ENCODE measurements around the gene RASGEF1B.

RASGEF1B gene

DNA sequence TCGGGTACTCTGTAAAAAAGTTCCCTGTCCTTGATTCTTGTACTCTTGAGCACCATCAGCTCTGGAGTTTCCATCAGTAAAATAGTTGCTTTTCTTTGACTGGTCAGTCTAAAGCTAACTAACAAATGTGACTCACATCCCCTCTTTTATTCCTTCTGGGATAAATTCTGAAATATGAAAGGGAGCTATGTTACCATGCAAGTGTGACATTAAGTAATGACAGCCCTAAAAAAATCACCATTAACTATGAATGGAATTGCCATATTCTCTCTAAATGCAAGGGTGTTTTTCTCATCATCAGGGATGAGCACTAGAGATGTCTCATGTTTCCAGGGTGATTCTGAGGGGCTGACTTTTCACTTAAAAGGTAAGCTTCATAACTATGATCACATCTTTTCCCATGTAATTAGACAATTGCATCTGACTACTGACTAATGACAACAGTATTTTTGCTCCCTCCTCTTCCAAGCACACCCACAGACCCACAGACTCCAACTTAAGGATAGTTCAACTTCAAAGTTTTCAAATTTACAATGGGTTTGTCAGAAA, 26.9 kb upstream of the RASGEF1B start:
- TF ChIP-seq, protein P1, sequence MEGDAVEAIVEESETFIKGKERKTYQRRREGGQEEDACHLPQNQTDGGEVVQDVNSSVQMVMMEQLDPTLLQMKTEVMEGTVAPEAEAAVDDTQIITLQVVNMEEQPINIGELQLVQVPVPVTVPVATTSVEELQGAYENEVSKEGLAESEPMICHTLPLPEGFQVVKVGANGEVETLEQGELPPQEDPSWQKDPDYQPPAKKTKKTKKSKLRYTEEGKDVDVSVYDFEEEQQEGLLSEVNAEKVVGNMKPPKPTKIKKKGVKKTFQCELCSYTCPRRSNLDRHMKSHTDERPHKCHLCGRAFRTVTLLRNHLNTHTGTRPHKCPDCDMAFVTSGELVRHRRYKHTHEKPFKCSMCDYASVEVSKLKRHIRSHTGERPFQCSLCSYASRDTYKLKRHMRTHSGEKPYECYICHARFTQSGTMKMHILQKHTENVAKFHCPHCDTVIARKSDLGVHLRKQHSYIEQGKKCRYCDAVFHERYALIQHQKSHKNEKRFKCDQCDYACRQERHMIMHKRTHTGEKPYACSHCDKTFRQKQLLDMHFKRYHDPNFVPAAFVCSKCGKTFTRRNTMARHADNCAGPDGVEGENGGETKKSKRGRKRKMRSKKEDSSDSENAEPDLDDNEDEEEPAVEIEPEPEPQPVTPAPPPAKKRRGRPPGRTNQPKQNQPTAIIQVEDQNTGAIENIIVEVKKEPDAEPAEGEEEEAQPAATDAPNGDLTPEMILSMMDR (conservative IDR thresholded peaks at IDR 0.05; ENCODE audit: low read depth, low read length): no peak
- no peak for DNase-seq (ENCODE audit: low read depth)
- H3K4me3 ChIP-seq (ENCODE audit: low read length): no peak overlapping the region

DNA sequence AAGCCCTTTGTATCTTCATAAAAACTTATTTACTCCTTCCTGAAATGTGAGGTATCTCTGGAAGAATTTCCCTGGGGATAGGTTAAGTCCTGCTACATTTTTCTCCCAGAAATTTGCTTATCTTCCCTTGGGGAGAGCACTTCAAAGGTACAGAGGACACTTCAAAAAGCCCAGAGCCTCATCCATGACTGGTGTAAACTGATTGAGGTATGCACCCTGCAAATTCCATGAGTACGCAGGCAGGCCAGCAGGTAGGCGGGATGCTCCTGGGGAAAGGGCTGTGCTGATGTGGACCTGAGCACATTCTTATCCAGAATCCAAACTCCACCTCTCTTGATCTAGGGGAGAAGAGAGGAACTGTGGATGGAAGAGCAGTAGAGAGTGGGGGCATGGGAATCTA, 26.3 kb upstream of the RASGEF1B start:
- DNase-seq (ENCODE audit: low read depth): no peak
- TF ChIP-seq, protein P1 (conservative IDR thresholded peaks at IDR 0.05; ENCODE audit: low read depth, low read length): no peak
- H3K4me3 ChIP-seq (ENCODE audit: low read length): no peak overlapping the region

DNA sequence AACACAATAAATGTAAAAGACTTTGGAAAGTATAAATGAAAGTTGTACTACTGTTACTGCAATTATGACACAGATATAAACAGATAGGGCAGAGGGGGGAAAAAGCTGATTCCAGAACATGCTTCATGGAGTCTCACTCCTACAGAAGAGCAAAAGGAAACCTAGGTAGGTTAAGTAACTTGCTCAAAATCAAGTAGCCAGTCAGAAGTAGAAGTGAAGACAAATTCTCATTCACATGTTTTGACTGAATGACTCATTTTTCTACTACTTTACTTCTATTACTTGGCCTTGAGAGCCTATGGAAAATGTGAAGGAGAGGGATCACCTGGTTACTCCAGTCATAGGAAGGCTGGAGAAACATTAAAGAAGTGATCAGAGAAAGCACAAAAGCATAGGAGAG, 23.6 kb upstream of the RASGEF1B start:
- no peak overlapping the region for H3K4me3 ChIP-seq (ENCODE audit: low read length)
- TF ChIP-seq, protein P1 (conservative IDR thresholded peaks at IDR 0.05; ENCODE audit: low read depth, low read length): no peak
- no peak for DNase-seq (ENCODE audit: low read depth)

DNA sequence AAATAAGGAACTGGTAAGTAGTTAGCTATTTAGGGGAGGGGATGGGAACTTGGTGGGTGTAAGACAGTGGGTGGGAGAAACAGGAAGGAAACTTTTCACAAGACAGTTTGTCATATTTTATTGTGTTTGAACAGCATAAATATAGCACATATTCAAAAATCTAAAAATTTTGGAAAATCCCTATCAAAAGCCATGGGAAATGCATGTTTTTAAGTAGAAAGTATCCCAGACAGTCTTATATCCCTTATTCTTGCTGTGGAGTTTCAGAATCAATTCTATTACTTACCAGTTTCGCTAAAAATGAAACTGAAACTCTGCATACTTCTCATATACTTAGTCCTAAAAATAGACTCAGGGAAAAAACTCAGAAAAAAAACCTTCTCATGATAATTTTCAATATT, 22.3 kb upstream of the RASGEF1B start:
- TF ChIP-seq, protein P1 (conservative IDR thresholded peaks at IDR 0.05; ENCODE audit: low read depth, low read length): no peak
- no peak overlapping the region for H3K4me3 ChIP-seq (ENCODE audit: low read length)
- no peak for DNase-seq (ENCODE audit: low read depth)

DNA sequence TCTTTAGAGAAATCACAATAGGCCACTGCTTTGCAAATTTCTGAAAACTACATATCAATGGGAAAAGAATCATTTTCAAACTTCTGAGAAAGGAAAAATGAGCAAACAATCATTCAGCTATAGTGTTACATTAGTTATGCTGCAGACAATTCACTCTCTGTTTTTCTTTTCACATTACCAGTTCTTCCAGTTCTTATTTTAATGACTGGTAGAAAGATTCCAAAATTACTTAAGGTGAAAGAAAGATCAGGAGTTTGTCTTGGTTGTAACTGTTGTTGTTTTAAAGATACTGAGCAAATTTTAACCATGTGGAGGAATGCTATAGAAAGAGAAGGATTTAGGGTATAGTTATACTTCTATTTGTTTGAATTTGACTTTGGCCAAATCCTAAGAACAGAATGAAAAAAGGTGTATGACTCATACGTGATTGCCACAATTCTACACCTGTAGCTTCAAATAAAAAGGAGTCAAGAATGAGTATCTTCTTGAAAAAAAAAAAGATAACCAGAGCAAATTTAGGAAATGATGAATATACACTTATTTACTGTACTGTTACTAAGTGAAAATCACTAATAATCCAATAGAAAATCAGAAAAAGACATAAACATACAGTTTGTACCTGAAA, 21.0 kb upstream of the RASGEF1B start:
- no peak overlapping the region for H3K4me3 ChIP-seq (ENCODE audit: low read length)
- no peak for DNase-seq (ENCODE audit: low read depth)

DNA sequence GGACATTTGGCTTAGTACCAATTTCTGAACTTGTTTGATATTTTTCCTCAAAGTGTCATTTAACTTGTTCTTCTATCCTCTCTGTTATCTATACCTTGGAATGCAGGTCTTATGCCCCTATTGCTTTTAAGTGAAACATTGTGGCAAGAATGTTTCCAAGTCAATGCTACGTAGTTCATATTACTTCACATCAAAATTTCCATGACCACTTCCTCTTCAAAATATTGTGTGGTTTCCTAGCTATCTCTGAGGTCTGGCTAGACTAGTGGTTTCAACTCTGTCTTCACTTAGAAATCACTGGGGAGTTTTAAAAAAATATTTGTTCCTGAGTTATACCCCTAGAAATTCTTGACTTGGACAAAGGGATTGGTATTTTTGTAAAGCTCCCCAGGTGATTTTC, 20.2 kb upstream of the RASGEF1B start:
- TF ChIP-seq, protein P1 (conservative IDR thresholded peaks at IDR 0.05; ENCODE audit: low read depth, low read length): no peak
- no peak for DNase-seq (ENCODE audit: low read depth)

More for the DNA sequence above, 21.0 kb upstream of the RASGEF1B start:
- TF ChIP-seq, protein P1 (conservative IDR thresholded peaks at IDR 0.05; ENCODE audit: low read depth, low read length): no peak

More for the DNA sequence above, 20.2 kb upstream of the RASGEF1B start:
- no peak overlapping the region for H3K4me3 ChIP-seq (ENCODE audit: low read length)

Data from retinal pigment epithelial cell (primary cell).